NCI-H1694 treated with DMSO at 0.1 percent for 48 hours (cell line): ENCODE measurements around the gene ZNG1A.
"Not testable (repeated sequence)": the region's sequence is repeated elsewhere in the genome, so short reads cannot be mapped to it uniquely, and the experiment has no call there.

Source experiments
- DNase-seq: peaks from one replicate; lab custom pipeline; 2025; lab: John Stamatoyannopoulos, UW

Gene ZNG1A

DNA sequence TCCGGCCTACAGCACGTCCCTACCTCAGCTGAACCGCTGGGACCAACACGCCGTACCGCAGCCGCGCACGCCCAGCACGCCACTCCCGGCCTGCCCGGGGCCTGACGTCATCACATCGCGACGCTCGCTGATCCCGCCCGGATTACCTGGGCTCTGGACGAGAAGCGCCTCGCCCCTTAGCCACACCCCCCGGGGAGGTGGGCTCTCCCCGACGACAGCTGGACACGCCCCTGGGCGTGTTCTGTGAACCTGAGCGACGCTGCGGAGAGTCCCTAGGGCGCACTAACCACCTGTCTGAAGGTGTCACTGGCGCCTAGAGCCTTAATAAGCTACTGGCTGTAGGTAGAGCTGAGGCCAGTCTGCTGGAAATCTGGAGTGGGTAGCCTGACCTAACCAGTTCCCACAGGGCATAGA is at the start of gene ZNG1A:
TSS of gene ZNG1A (minus strand) at position 87 of the 414 bp plus-strand sequence. CDS start 87 bp downstream, outside the sequence.
- DNase-seq: not testable (repeated sequence)

DNA sequence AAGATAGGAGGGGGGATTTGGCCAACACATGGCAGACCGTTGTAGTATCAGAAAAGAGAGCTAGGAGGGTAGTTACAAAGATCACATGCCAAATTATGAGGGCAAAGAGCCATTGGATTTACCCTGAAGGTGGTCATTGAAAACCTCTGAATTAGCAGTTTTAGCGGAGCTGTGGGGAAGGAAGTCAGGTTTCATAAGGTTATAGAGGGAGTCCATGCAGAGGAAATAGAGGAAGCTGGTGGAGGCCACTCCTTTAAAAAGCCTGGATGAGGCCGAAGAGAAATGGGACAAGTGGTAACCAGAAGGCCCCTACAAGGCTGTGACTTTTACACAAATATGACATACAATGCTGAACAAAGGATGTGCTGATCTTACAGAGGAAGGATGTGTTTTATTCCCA is 49.0 kb upstream of the ZNG1A start:
- no peak for DNase-seq

DNA sequence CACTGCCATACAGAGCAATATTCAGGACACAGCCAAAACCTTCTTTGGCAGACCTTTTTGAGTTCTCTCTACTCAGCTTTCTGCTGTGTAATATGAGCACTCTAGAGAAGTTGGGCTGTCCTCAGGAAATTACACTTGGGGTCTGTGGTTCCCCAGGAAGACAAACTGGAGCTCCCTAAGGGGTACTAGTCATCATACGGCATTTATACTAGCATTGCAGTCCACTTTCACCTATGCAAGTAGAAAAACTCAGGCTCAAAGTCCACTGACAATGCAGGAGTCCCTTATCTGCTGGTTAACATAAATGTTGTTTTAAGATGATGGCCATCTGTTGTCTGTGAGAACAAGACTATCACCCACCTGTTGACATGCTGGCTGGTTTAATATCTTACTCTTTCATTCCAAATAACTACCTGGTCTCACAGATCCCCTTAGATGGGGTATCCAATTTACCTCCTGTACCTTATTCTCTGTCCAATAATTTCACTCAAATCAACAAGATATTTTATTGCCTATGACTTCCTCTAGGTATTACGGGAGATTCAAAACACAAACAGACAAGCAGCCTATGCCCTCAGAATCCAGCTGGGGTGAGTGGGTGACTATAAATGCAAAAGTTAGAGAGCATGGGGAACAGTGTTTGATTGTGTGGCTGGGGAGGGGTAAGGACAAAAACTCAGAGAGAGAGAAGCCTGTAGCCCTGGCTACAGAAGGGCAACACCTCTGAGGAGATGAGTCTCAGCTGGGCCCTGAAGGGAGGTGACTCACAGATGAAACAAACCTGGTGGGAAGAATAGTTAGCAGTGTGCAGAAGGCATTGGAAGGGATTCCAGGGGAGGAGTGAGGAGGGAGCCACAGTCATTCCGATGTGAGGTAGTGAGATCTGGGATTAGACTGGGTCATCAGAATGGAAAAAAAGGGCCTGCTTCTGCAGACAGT is 46.0 kb upstream of the ZNG1A start:
- DNase-seq: no peak

DNA sequence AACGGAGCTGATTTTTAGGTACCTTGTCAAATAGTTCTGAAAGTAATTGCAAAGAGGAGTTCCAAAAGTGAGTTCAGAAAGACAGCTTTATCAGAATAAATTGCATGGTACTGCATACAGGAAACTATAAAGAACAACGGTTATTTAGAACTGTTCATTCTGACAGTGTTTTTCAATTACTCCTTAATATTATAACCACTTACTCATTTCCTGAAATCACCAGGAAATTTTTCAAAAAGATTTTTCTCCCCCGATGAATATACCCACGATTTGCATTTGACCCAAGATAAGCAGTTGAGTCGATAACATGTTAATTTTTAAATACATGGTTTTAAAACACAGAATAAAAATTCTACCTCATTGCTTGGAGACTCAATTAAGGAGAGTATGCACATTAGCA is 45.2 kb upstream of the ZNG1A start:
- DNase-seq: no peak

DNA sequence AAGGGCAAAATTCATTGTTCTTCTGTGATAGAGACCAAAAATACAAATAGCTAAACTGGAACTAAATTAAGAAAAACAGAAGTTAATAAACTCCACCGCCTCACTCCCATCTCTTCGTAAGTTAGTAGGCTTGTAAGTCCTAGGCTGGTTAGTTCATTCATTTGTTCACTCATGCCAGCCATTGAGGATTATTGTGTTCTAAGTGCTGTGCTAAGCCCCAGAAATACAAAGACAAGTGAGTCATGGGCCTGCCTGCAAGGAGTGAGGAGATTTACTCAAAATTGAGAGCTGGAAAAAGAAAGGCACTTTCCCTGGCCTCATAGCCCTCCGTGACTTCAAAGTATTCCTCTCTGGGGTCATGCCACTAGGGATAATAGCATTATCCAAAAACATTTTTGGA is 44.3 kb upstream of the ZNG1A start:
- no peak for DNase-seq

DNA sequence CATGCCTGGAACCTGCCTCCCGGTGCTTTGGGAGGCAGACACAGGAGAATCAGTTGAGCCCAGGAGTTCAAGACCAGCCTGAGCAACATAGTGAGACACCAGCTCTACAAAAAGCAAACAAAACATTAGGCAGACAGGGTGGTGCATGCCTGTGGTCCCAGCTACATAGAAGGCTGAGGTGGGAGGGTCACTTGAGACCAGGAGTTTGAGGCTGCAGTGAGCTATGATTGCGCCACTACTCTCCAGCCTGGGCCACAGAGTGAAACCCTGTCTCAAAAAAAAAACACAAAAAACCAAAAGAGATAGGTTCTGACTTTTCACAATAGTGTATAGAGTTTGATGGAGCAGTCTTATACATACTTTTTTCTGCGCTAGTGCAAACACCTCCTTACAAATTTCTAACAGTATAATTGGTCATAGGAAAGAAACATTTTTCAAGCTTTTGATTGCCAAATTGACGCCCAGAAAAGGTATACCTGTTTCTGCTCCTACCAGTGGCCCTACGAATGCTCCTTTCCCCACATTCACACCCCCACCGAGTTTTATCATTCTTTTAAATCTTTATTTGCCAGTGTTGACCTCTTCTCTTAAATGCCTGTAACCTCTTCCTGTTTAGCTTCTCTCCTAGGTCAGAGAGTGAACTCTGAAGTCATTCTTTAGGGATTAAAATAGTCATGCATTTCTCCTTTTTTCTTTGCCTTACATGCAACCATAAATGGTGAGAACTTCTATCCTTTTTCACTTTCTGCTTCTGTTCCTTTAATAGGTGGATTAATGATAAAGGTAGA is 43.3 kb upstream of the ZNG1A start:
- no peak for DNase-seq

DNA sequence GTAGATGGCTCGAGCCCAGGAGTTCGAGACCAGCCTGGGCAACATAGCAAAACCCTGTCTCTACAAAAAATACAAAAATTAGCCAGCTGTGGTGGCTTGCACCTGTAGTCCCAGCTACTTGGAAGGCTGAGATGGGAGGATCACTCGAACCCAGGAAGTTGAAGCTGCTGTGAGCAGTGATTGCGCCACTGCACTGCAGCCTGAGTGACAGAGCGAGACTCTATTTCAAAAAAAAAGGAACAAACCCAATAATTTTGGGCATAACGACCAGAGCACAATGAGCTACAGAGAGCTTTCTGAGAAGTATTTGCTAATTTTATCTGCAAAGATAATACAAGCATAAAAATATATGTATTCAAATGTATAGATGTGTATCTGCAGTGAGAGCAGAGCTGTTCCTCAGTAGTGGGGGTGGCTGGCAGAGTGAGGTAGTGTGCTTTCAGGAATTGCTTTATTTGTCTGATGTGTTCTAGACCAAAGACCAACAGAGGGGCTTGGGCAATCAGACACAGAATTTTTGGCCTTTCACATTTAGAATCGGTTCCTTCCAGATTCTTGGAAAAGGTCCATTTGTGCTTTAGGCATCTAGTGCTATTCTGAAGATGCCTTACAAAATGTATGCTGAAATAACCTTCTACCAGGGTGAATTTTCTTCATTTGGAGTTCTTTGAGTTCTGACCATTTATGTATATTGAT is 41.0 kb upstream of the ZNG1A start:
- no peak for DNase-seq

DNA sequence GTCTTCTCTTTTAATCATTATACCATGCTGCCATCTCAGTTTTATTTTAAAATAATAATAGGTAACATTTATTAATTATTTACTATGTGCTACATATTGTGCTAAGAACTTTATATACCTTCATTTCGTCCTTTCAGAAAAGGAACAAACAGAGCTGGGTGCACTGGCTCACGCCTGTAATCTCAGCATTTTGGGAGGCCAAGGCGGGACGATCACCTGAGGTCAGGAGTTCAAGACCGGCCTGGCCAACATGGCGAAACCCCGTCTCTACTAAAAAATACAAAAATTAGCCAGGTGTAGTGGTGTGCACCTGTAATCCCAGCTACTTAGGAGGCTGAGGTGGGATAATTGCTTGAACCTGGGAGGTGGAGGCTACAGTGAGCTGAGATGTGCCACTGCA is 40.2 kb upstream of the ZNG1A start:
- DNase-seq: not testable (repeated sequence)

DNA sequence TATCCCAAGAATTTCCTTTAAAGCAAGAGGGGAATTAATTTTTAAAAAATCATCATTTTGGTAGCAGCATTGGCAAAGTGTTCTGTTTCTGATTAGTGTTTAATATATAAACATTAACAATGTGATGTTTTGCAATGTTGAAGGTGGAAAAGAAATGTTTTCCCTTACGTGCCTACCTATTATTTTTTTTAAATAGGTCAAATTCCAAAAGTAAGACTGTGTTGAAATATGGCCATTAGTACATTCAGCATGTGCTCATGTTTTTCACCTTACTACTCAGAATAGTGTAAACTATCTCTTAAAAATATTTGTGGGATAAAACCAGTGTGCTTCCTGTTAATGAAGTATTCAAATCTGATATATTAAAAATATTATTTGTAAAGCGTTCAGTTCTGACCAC is 39.1 kb upstream of the ZNG1A start:
- DNase-seq: no peak

DNA sequence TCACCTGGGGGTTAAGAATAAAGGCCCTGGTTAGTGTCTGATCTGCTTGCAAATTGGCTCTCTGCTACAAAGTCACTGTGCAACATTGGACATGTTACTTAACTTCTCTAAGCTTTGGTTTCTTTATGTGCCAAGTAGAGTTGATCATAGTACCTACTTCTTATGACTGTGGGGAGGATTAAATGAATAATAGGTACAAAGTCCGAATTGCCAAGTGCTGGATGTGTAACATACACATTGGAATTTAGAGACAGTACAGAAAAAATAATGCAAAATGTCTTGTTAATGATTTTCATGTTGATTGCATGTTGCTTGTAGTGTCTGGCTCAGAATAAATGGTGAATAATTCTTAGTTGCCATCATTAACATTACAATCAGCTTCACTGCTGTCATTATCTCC is 38.0 kb upstream of the ZNG1A start:
- DNase-seq: no peak

DNA sequence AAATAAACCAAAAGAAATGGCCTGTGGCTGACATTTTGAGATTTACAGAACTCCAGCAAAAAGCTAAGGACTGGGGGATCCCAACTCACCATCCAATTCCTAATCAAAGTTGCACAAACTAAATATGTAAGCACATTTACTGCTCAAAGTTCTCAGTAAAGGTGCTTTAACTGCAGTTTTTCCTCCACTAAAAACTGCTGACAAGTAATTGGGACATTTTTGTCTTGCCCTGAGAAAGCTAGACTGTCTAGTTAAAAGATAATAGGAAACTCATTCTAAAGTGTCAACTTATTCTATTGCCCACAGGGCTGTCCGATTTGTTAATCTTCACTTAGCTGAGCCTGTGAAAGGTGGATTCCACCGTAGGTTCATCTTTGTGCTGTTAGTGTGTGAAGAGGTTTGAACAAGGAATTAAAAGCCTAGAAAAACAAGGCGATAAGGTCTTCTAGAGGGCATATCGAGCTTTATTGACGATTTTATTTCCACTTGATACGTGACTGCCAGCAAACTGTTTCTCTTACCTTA is 36.8 kb upstream of the ZNG1A start:
- DNase-seq: no peak

DNA sequence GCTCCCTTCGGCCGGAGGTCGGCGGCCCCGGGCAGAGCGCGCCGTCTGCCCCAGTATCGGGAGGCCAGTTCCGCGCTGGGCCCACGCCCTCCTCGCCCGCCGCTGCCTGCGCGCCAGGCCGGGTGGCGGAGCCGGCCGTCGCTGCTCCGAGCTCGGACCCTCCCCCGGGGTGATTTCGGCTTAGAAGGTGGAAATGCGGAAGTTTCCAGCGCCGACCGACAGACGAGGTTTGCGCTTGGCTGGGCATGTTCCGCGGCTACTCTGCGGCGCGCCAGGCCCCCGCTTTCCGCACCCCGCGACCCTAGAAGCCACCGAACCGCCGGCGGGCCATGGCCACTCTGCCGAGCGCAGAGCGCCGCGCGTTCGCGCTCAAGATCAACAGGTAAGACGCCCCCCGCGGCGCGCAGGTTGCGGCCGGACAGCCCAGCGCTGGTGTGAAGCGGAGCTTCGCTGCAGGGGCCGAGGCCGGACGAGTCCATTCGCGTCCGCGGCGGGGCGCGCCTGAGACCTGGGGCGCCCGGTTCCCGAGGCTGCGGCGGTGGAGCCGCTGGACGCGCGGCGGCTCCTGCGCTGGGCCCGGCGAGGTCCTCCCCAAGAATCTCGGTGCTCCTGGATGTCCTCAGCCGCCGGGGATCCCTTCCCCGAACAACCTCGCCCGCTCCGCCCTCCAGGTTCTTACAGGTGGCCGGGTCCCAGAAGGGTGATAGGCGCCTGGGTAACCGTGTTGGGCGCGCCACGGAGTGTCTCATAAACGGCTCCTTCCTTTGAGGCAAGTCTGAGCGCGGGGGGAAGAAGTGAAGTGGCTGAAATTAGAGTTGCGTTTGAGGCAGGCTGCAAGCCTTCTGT is 36.0 kb upstream of the ZNG1A start, which contains the start of gene DOCK8:
TSS of gene DOCK8 (plus strand) at position 218 of the 846 bp plus-strand sequence. CDS start at position 330, 112 bp downstream.
- no peak for DNase-seq

DNA sequence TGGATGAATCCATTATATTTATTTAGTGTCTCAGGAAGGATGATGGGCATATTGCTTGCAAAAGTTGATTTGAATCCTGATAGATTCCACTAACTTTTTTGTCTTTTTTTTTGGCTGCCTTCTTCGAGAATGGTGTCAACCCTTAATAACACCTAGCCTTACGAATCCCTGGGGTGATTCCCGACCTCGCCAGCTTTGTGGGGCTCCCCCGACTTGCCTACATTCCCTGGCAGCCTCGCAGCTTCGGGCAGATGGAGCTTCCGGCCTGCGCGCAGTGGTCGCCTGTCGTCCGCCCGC is 35.4 kb upstream of the ZNG1A start:
- DNase-seq: no peak

DNA sequence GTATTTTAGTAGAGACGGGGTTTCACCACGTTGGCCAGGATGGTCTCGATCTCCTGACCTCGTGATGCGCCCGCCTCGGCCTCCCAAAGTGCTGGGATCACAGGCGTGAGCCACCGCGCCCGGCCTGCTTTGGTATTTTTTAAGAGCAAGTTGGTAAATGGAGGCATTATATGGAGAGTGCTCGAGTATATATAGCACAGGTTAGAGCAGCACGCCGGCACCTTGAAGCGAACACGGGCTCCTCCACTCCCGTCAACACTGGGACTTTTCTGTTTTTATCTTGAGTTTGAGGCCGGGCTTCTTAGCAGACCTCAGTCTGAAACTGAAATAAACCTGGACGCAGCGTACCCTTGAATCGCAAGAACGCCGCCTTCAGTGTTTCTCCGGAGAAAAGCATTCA is 35.0 kb upstream of the ZNG1A start:
- not testable (repeated sequence) for DNase-seq

DNA sequence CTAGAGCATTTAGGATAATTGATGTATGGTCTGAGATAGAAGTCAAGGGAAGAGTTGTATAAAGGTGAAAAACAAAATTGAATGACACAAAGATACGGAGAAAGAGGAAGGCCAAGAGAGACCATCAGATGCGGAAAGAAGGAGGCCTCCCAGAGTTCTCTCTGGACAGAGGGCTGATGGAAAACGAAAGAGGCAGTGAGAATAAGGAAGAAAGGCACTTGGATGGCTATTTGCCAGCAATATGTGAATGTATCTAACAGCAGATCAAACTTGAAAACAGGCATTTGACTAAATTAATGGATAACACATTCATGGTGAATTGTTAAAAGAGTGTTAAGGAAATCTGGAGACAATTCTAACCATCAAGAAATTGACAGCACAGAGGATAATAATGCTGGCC is 33.4 kb upstream of the ZNG1A start:
- DNase-seq: no peak

DNA sequence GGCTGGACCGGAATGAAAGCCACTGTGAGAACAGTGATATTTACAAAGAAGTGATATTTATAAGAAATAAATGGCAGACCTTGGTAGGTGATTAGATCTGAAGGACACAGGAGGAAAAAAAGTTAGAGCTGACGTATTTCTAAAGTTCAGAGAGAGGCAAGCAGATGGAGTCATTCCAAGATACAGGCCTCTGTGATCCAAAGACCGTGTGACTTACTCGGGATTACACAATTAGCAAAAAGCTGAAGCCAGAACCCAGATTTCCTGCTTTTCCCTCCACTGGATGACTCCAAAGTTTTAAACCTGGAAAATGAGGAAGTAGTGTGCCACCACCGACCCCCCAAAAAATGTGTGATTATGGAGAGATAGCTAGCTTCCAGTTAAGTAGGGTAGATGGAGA is 32.7 kb upstream of the ZNG1A start:
- DNase-seq: no peak

DNA sequence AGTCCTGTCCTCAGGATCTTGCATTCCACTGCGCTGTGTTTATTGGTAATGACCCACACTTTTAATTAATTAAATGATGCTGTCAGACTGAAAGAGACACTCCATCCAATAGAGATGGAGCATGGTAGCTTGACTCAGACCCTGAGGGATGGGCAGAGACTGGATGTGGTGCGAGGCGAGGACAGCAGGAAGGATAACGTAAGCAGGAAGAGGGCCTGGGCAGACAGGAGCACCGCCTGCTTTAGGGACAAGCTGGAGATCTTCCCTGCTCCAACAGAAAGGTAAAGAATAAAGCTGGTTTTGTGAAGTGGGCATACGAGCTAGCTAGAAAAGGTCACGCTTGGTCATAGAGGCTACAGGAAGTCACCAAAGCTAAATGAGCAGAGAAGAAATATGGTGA is 32.2 kb upstream of the ZNG1A start:
- no peak for DNase-seq

DNA sequence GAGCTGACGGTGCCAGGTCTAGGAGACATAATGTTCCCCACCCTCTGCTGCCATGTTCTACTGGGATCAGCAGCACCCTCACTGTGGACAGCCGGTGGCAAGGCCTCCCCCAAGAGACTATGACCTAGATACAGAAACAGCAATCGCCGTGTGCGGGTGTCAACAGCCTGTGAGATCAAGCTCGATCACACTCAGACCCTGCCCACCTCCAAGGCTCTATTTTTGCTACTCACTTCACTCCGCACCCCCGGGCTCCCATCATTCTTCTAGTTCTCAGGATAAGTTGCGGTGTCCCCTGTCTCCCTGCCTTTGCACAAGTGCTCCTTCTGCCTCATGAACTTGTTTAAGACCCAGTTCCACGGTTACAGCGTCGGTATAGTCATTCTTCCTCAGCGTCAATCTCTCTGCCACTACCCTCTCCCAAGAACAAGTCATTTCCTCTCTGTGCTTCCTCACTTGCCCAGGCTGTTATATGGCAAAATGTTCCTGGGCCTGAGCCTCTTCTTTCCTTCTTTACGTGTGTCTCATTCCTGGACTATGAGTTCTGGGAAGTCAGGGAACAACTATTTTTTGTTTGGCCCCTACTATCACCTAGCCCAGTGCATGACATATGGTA is 30.4 kb upstream of the ZNG1A start:
- no peak for DNase-seq

DNA sequence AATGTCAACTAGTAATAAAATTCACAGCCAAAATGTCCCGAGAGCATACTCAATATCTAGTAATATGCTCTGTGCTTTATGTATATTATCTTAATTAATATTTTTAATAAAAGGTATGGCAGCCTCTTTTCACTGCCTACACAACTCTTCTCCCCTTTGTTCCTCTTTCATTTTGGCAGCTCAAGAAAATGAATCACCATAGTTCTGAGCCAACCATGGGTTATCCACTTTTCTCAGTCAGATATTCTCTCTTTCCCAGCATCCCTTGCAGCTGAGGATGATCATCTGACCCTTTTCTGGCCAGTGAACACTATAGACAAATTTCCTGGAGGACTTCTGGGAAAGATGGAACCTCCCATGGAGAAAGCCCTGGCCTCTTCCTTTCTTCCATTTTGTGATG is 27.6 kb upstream of the ZNG1A start:
- DNase-seq: no peak

DNA sequence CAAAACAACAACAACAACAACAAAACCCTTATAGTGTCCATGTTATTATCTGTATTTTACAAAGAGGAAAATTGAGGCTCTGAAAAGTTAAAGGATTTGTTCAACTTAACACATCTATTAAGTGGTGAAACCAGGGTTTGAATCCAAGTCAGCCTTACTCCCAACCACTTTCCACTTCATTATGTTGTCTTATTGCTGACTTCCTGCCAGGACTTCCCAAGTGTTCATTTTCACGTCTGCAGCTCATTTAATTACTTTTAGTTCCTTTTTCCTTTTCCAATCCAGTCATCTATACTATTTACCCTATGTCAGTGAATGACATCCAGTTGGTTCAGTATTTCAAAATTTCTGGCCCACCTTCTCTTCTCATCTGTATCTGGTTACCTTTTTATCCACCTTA is 20.7 kb upstream of the ZNG1A start:
- DNase-seq: not testable (repeated sequence)
